Parathyroid adenoma (tissue), 2 donors: ENCODE data around the gene MIOS.

Experiments
- H2AFZ ChIP-seq: fragments of 300-600 bp; sonication (generic); one replicate; pipeline ENCODE4 v1.7.0; 2017; ENCODE audit warnings: antibody characterized with exemption, mild to moderate bottlenecking
- H3K27ac ChIP-seq: fragments of 300-600 bp; sonication (generic); one replicate; pipeline ENCODE4 v1.7.0; 2017
- H3K27me3 ChIP-seq: fragments of 300-600 bp; sonication (generic); one replicate; pipeline ENCODE4 v1.7.0; 2017; ENCODE audit warnings: low read length; ENCODE audit not compliant: control insufficient read depth, insufficient read depth
- H3K36me3 ChIP-seq: fragments of 300-600 bp; sonication (generic); one replicate; pipeline ENCODE4 v1.7.0; 2017; ENCODE audit warnings: low read length; ENCODE audit not compliant: control insufficient read depth, insufficient read depth
- H3K4me1 ChIP-seq: fragments of 300-600 bp; sonication (generic); one replicate; pipeline ENCODE4 v1.7.0; 2017; ENCODE audit warnings: control low read depth
- H3K4me2 ChIP-seq: fragments of 300-600 bp; sonication (generic); one replicate; pipeline ENCODE4 v1.7.0; 2017; ENCODE audit warnings: low read length
- H3K4me3 ChIP-seq: fragments of 300-600 bp; sonication (generic); one replicate; pipeline ENCODE4 v1.7.0; 2017; ENCODE audit warnings: low read depth, low read length
- H3K79me2 ChIP-seq: fragments of 300-600 bp; sonication (generic); one replicate; pipeline ENCODE4 v1.7.0; 2017; ENCODE audit warnings: control low read depth
- H3K9ac ChIP-seq: fragments of 300-600 bp; sonication (generic); one replicate; pipeline ENCODE4 v1.7.0; 2017; ENCODE audit warnings: mild to moderate bottlenecking
- H3K9me3 ChIP-seq: fragments of 300-600 bp; sonication (generic); one replicate; pipeline ENCODE4 v1.7.0; 2017; ENCODE audit warnings: low read length; ENCODE audit not compliant: control insufficient read depth
- TF ChIP-seq, protein P1 (sequence below): fragments of 300-600 bp; sonication (generic); IDR thresholded peaks from one replicate; pipeline ENCODE4 v1.7.0; 2017; ENCODE audit warnings: antibody characterized with exemption, mild to moderate bottlenecking
- donor health status: primary hyperparathyroidism.

MIOS gene

DNA sequence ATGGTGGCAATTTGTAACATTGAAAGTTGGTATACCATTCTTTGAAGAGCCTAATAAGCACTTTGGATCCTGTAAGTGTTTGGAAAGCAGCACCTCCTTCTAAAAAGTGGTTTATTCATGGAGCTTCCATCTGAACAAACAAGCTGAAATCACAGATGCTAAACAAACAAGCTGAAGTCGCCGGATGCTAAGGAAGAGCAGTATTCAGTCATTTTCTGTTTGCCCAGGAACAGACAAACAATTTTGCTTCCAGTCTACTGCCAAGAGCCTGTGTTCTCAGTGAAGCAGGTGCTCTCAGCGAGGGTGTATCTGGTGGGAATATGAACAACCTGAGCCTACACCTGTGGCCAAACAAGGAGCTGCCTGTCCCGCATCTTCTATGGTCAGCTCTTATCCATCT is 37.4 kb upstream of the MIOS start:
- Histone ChIP-seq H3K9ac (no peak overlapping the region), H3K27me3 (no peaks in the 10 kb centered on the region), H3K27ac (no peak overlapping the region), H3K4me3 (no peak overlapping the region), H3K79me2 (no peaks in the 10 kb centered on the region), H3K9me3 (no peaks in the 10 kb centered on the region), H2AFZ (no peak overlapping the region), H3K4me1 (no peaks in the 10 kb centered on the region), H3K36me3 (no peaks in the 10 kb centered on the region), H3K4me2 (no peak overlapping the region)
- TF ChIP-seq, protein P1, sequence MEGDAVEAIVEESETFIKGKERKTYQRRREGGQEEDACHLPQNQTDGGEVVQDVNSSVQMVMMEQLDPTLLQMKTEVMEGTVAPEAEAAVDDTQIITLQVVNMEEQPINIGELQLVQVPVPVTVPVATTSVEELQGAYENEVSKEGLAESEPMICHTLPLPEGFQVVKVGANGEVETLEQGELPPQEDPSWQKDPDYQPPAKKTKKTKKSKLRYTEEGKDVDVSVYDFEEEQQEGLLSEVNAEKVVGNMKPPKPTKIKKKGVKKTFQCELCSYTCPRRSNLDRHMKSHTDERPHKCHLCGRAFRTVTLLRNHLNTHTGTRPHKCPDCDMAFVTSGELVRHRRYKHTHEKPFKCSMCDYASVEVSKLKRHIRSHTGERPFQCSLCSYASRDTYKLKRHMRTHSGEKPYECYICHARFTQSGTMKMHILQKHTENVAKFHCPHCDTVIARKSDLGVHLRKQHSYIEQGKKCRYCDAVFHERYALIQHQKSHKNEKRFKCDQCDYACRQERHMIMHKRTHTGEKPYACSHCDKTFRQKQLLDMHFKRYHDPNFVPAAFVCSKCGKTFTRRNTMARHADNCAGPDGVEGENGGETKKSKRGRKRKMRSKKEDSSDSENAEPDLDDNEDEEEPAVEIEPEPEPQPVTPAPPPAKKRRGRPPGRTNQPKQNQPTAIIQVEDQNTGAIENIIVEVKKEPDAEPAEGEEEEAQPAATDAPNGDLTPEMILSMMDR = no peak

DNA sequence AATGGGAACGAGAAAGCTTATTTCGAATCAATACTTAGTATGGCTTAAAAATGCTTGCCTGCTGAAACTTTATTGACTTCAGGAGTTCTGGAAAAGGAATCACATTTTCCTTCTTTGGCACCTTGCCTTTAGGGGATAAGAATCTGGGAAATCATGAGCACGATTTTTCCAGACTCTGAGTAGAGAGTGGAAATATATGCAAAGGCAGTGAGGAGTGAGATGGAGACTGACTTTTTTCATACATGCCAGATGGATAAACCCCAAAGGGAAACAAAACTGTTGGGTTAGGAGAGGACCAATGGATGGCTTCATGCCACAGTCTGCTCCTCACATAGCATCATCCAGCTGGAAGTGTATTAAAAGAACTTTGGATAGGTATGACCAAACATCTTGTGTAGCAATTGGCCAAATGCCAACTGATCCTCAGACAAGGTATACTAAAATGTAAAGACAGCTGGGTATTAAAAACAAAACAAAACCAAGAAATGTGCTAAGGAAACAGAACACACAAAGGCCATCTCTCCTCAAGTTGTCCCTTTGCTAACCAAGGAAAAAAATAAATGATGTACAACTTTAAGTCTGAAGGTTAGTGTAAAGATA is 32.8 kb upstream of the MIOS start:
- H3K9ac ChIP-seq = no peak overlapping the region
- no peak overlapping the region for H3K4me2 ChIP-seq
- no peaks in the 10 kb centered on the region for H3K79me2 ChIP-seq
- H3K9me3 ChIP-seq = no peaks in the 10 kb centered on the region
- H3K27ac ChIP-seq = no peak overlapping the region
- no peaks in the 10 kb centered on the region for H3K27me3 ChIP-seq
- H2AFZ ChIP-seq = no peak overlapping the region
- TF ChIP-seq, protein P1 = no peak
- H3K4me1 ChIP-seq = no peaks in the 10 kb centered on the region
- H3K36me3 ChIP-seq = no peaks in the 10 kb centered on the region
- H3K4me3 ChIP-seq = no peak overlapping the region

DNA sequence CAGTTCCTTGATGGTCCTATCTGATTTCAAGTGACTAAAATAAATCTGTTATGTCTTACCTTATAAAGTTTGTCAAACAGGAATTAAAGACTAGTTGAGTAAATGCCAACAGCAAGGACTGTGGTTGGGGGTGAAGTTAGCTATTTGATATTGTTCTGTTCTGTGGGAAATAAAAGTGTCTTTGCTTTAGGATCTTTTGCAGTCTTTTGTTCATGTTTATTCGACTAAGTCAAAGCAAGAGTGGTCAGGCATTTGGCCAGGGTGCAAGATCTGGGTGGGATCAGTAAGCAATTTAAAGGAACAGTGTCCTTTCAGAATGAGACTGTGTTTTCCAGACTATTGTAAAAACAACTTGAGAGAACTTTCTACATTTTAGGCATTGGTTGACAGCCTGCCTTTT is 31.0 kb upstream of the MIOS start, which contains the start of gene COL28A1:
Gene COL28A1, minus strand, starts transcription at position 183 of the 400 bp plus-strand sequence. CDS start 2,998 bp downstream, outside the sequence.
- no peaks in the 10 kb centered on the region for H3K4me1 ChIP-seq
- H2AFZ ChIP-seq = no peak within 1 kb of the TSS
- TF ChIP-seq, protein P1 = no peak
- H3K4me2 ChIP-seq = no peak within 1 kb of the TSS
- no peaks in the 10 kb centered on the region for H3K79me2 ChIP-seq
- no peaks in the 10 kb centered on the region for H3K27me3 ChIP-seq
- no peaks in the 10 kb centered on the region for H3K9me3 ChIP-seq
- H3K4me3 ChIP-seq = no peak within 1 kb of the TSS
- no peaks in the 10 kb centered on the region for H3K36me3 ChIP-seq
- H3K27ac ChIP-seq = no peak within 1 kb of the TSS
- H3K9ac ChIP-seq = no peak within 1 kb of the TSS

- no peak overlapping the region for H3K4me3 ChIP-seq
These were observed 30.2 kb upstream of the MIOS start for GRCh38 chr7:7536396-7537019.

More at GRCh38 chr7:7536396-7537019, 30.2 kb upstream of the MIOS start:
- Histone ChIP-seq H2AFZ (no peak overlapping the region), H3K36me3 (no peaks in the 10 kb centered on the region), H3K9ac (no peak overlapping the region), H3K9me3 (no peaks in the 10 kb centered on the region), H3K4me1 (no peaks in the 10 kb centered on the region), H3K79me2 (no peaks in the 10 kb centered on the region), H3K27ac (no peak overlapping the region), H3K27me3 (no peaks in the 10 kb centered on the region), H3K4me2 (no peak overlapping the region)
- TF ChIP-seq, protein P1 = no peak
